Activated CD4-positive, alpha-beta T cell treated with anti-CD3 and anti-CD28 coated beads for 4 hours (primary cell): ENCODE results near the gene ARHGAP6.

Source experiments
- DNase-seq, 2 donors: peaks; one replicate each; pipeline ENCODE4 v3.0.0-alpha.2; 2020

ARHGAP6 gene

GRCh38 chrX:11209798-11210414 lies 455.8 kb downstream of the ARHGAP6 start:
- no peak for DNase-seq

GRCh38 chrX:11206716-11207115 lies 459.0 kb downstream of the ARHGAP6 start:
- DNase-seq = no peak

GRCh38 chrX:11205796-11206195 lies 459.9 kb downstream of the ARHGAP6 start:
- no peak for DNase-seq

GRCh38 chrX:11197671-11198070 lies 468.0 kb downstream of the ARHGAP6 start:
- no peak for DNase-seq

GRCh38 chrX:11196476-11196875 lies 469.2 kb downstream of the ARHGAP6 start:
- DNase-seq = no peak

- no peak for DNase-seq
Measured at GRCh38 chrX:11193035-11193469, 472.7 kb downstream of the ARHGAP6 start.

- no peak for DNase-seq
Measured at GRCh38 chrX:11190745-11191510, 474.8 kb downstream of the ARHGAP6 start.

- DNase-seq = no peak
Measured at GRCh38 chrX:11189097-11189496, 476.6 kb downstream of the ARHGAP6 start.

- no peak for DNase-seq
Measured at GRCh38 chrX:11188664-11189063, 477.1 kb downstream of the ARHGAP6 start.

GRCh38 chrX:11187001-11187400 lies 478.7 kb downstream of the ARHGAP6 start:
- no peak for DNase-seq

GRCh38 chrX:11185861-11186260 lies 479.9 kb downstream of the ARHGAP6 start:
- DNase-seq = no peak

GRCh38 chrX:11180571-11180970 lies 485.1 kb downstream of the ARHGAP6 start:
- no peak for DNase-seq

GRCh38 chrX:11172415-11172814 lies 493.3 kb downstream of the ARHGAP6 start:
- no peak for DNase-seq

- no peak for DNase-seq
Measured at GRCh38 chrX:11171956-11172355, 493.8 kb downstream of the ARHGAP6 start.

GRCh38 chrX:11164433-11164832 lies 501.3 kb downstream of the ARHGAP6 start:
- no peak for DNase-seq

GRCh38 chrX:11159149-11159548 lies 506.6 kb downstream of the ARHGAP6 start:
- DNase-seq = no peak

GRCh38 chrX:11151799-11152559 lies 513.7 kb downstream of the ARHGAP6 start:
- no peak for DNase-seq

- no peak for DNase-seq
Measured at GRCh38 chrX:11148401-11148800, 517.3 kb downstream of the ARHGAP6 start.

GRCh38 chrX:11146411-11146810 lies 519.3 kb downstream of the ARHGAP6 start:
- no peak for DNase-seq

- peak; percentile 11 to 58 for DNase-seq
Measured at GRCh38 chrX:11143931-11144678, 521.6 kb downstream of the ARHGAP6 start.

- no peak for DNase-seq
Measured at GRCh38 chrX:11138498-11139390, 527.0 kb downstream of the ARHGAP6 start.

GRCh38 chrX:11137543-11138139 lies 528.1 kb downstream of the ARHGAP6 start:
- no peak for DNase-seq
